ENCODE measurements around the gene ANKRD29. TPM values are rescaled to one million over a fixed set of nuclear protein-coding genes. Genes with fewer than 3 reads are reported as not detected.

Gene ANKRD29
- total RNA-seq, 1 experiment from 2014 or later, result 6.9 TPM

DNA sequence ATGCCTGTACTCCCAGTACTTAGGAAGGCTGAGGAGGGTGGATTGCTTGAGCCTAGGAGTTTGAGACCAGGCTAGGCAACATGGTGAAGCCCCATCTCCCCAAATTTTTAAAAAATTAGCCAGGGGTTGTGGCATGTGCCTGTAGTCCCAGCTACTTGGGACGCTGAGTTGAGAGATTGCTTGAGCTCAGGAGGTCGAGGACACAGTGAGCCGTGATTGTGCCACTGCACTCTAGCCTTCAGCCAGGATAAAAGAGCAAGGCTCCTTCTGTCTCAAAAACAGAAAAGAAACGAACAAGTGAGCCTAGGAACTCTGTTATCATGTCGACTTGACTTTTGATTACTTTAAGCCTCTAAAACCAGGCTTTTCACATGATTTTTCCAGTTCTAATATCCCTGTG lies 90.1 kb downstream of the ANKRD29 start:
- H3K4me3 Mint-ChIP-seq (ENCODE audit: low read depth, unreplicated experiment), result no peak overlapping the region
- peaks cover 55% of the 10 kb centered on the region for H3K36me3 Mint-ChIP-seq (ENCODE audit: insufficient read depth, unreplicated experiment)
- no peaks in the 10 kb centered on the region for H3K9me3 Mint-ChIP-seq (ENCODE audit: low read depth, unreplicated experiment)
- H3K27me3 Mint-ChIP-seq (ENCODE audit: unreplicated experiment), result no peaks in the 10 kb centered on the region
- TF ChIP-seq, protein P1, sequence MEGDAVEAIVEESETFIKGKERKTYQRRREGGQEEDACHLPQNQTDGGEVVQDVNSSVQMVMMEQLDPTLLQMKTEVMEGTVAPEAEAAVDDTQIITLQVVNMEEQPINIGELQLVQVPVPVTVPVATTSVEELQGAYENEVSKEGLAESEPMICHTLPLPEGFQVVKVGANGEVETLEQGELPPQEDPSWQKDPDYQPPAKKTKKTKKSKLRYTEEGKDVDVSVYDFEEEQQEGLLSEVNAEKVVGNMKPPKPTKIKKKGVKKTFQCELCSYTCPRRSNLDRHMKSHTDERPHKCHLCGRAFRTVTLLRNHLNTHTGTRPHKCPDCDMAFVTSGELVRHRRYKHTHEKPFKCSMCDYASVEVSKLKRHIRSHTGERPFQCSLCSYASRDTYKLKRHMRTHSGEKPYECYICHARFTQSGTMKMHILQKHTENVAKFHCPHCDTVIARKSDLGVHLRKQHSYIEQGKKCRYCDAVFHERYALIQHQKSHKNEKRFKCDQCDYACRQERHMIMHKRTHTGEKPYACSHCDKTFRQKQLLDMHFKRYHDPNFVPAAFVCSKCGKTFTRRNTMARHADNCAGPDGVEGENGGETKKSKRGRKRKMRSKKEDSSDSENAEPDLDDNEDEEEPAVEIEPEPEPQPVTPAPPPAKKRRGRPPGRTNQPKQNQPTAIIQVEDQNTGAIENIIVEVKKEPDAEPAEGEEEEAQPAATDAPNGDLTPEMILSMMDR (IDR thresholded peaks at IDR 0.05; ENCODE audit: unreplicated experiment), result no peak
- H3K4me1 Mint-ChIP-seq (ENCODE audit: low read depth, unreplicated experiment), result peaks cover 21% of the 10 kb centered on the region
- CTCF ChIA-PET, result no interaction called here
- intact Hi-C loops (cut with micrococcal nuclease; ENCODE audit: unreplicated experiment), result no loop called here
- no TSS peak for BruUV-seq (replicated peaks)
- no peak overlapping the region for H3K27ac Mint-ChIP-seq (ENCODE audit: unreplicated experiment)
- DNase-seq, result no peak

DNA sequence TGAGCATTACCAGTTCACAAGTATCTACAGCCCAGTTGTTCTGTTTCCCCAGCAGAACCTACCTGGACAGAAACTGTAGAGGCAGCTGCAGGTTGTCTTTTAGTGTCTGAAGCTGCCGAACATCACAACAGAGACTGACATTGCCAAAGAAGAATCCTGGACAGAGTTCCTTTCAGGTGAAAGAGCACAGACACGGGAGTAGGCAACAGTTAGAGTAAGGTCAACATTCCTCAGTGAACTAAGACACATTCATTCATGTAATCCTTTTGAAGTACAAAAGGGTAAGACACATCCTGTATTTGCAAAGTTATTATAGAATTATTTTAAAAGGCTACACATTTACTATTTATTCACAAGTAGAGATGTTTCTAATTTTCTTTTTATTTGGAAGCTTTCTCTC lies 90.7 kb downstream of the ANKRD29 start:
- H3K4me1 Mint-ChIP-seq (ENCODE audit: low read depth, unreplicated experiment), result peaks cover 22% of the 10 kb centered on the region
- intact Hi-C loops (cut with micrococcal nuclease; ENCODE audit: unreplicated experiment), result no loop called here
- no peak overlapping the region for H3K27ac Mint-ChIP-seq (ENCODE audit: unreplicated experiment)
- H3K9me3 Mint-ChIP-seq (ENCODE audit: low read depth, unreplicated experiment), result no peaks in the 10 kb centered on the region
- BruUV-seq (replicated peaks), result no TSS peak
- no peaks in the 10 kb centered on the region for H3K27me3 Mint-ChIP-seq (ENCODE audit: unreplicated experiment)
- DNase-seq, result no peak
- no peak overlapping the region for H3K4me3 Mint-ChIP-seq (ENCODE audit: low read depth, unreplicated experiment)
- peaks cover 60% of the 10 kb centered on the region for H3K36me3 Mint-ChIP-seq (ENCODE audit: insufficient read depth, unreplicated experiment)
- CTCF ChIA-PET, result no interaction called here
- TF ChIP-seq, protein P1 (IDR thresholded peaks at IDR 0.05; ENCODE audit: unreplicated experiment), result no peak

DNA sequence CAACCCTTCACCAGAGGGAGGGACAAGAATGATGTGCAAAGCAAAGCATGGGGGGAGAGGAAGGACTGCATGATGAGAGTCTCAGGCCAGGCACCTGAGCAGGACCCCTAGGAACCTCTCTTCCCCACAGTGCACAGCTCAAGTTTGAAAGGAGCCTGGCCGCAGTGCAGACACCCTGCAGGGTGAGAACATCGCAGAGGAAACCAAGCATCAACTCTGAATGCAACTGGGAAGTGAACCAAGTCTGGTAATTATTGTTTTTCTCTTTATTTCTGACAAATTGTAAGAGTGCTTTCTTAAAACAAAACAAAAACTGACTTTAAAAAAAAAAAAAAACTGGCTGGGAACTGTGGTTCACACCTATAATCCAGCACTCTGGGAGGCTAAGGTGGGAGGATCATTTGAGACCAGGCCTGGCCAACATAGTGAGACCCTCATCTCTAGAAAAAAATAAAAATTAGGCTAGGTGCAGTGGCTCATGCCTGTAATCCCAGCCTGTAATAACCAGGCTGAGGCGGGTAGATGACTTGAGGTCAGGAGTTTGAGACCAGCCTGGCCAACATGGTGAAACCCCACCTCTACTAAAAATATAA lies 91.7 kb downstream of the ANKRD29 start:
- TF ChIP-seq, protein P1 (IDR thresholded peaks at IDR 0.05; ENCODE audit: unreplicated experiment), result no peak
- BruUV-seq (replicated peaks), result no TSS peak
- CTCF ChIA-PET, result interaction anchor here (0.7 kb wide), 1 partner anchor 9 kb away, joined by 4 read pairs; no protein-coding TSS in a partner anchor
- no peak for DNase-seq
- Mint-ChIP-seq H3K4me3 (ENCODE audit: low read depth, unreplicated experiment) (no peak overlapping the region), H3K27me3 (ENCODE audit: unreplicated experiment) (no peaks in the 10 kb centered on the region), H3K36me3 (ENCODE audit: insufficient read depth, unreplicated experiment) (peaks cover 63% of the 10 kb centered on the region), H3K27ac (ENCODE audit: unreplicated experiment) (no peak overlapping the region), H3K4me1 (ENCODE audit: low read depth, unreplicated experiment) (peaks cover 32% of the 10 kb centered on the region), H3K9me3 (ENCODE audit: low read depth, unreplicated experiment) (no peaks in the 10 kb centered on the region)
- intact Hi-C loops (cut with micrococcal nuclease; ENCODE audit: unreplicated experiment), result no loop called here

DNA sequence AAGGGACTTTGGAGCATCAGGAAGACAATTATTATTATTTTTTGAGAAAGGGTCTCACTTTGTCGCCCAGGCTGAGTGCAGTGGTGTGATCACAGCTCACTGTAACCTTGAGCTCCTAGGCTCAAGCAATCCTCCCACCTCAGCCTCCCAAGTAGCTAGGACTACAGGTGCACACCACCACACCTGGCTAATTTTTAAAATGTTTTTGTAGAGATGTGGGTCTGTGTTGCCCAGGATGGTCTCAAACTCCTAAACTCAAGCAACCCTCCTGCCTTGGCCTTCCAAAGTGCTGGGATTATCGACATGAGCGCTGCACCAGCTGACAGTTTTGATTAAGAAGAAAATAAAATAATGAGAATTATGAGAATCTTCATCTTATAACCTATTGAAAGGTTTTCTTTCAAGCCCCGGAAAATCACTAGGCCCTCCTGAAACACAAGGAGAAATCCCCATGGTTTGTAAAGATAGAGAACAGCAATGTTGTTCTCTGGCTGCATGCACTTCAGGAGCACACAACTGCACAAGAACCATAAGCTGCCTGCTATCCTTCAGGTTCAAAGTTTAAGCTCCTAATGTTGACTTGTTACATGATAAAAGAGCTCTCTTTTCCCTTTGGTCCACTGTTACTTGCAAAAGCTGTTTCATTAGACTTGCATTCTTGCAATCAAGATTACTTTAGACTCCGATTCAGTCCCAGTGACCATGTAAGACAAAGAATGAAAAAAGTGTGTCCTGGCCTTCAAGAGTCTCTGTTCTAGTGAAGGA lies 93.2 kb downstream of the ANKRD29 start:
- intact Hi-C loops (cut with micrococcal nuclease; ENCODE audit: unreplicated experiment), result no loop called here
- H3K27me3 Mint-ChIP-seq (ENCODE audit: unreplicated experiment), result no peaks in the 10 kb centered on the region
- BruUV-seq (replicated peaks), result no TSS peak
- H3K4me1 Mint-ChIP-seq (ENCODE audit: low read depth, unreplicated experiment), result peaks cover 32% of the 10 kb centered on the region
- DNase-seq, result no peak
- H3K36me3 Mint-ChIP-seq (ENCODE audit: insufficient read depth, unreplicated experiment), result peaks cover 65% of the 10 kb centered on the region
- CTCF ChIA-PET, result no interaction called here
- TF ChIP-seq, protein P1 (IDR thresholded peaks at IDR 0.05; ENCODE audit: unreplicated experiment), result no peak
- H3K27ac Mint-ChIP-seq (ENCODE audit: unreplicated experiment), result no peak overlapping the region
- no peaks in the 10 kb centered on the region for H3K9me3 Mint-ChIP-seq (ENCODE audit: low read depth, unreplicated experiment)
- no peak overlapping the region for H3K4me3 Mint-ChIP-seq (ENCODE audit: low read depth, unreplicated experiment)

All from Calu3 (cell line).